ENCODE results near the gene CERS3. TPM values are rescaled to one million over a fixed set of nuclear protein-coding genes. Genes with fewer than 3 reads are reported as not detected.

Gene CERS3
- polyA plus RNA-seq, 1 of the 3 experiments (the other 2 are of a cell fraction), result not detected

- no peak for TF ChIP-seq RCOR1 (IDR thresholded peaks at IDR 0.05; ENCODE audit: low read length)
- TF ChIP-seq EP300 (IDR thresholded peaks at IDR 0.05; ENCODE audit: borderline replicate concordance in 1 of 2, low read depth in 1 of 2, low read length in 1 of 2), result no peak
- no peak for TF ChIP-seq NFIC (IDR thresholded peaks at IDR 0.05; ENCODE audit: borderline replicate concordance)
Measured at GRCh38 chr15:100393008-100393407, 135.7 kb downstream of the CERS3 start (continued).

GRCh38 chr15:100385300-100386050 lies 143.3 kb downstream of the CERS3 start:
- 4% methylated on average over 3 of the region's 3 CpGs for WGBS (ENCODE audit: low lambda C conversion rate)

More at GRCh38 chr15:100385300-100386050, 143.3 kb downstream of the CERS3 start:
- TF ChIP-seq FOXJ3 (CRISPR knock-in tag; IDR thresholded peaks at IDR 0.05) (no peak), MEF2A (IDR thresholded peaks at IDR 0.05; ENCODE audit: borderline replicate concordance, low read depth) (no peak), GABPA (IDR thresholded peaks at IDR 0.05; ENCODE audit: low read depth) (no peak), RXRA (IDR thresholded peaks at IDR 0.05; ENCODE audit: borderline replicate concordance, low read depth) (no peak), ZBTB33 (IDR thresholded peaks at IDR 0.05; ENCODE audit: borderline replicate concordance, low read depth) (no peak), USF2 (IDR thresholded peaks at IDR 0.05; ENCODE audit: borderline replicate concordance, low read depth, low read length) (no peak), TEAD4 (IDR thresholded peaks at IDR 0.05; ENCODE audit: borderline replicate concordance, insufficient read depth) (no peak), IRF3 (IDR thresholded peaks at IDR 0.05; ENCODE audit: low read depth, low read length) (no peak), ELF1 (IDR thresholded peaks at IDR 0.05) (no peak), CTCF (IDR thresholded peaks at IDR 0.05) (no peak)
- no peaks in the 10 kb centered on the region for H3K9me3 ChIP-seq
- ChIA-PET POLR2A (no interaction called here), CTCF (interaction anchor here (15.3 kb wide), 1 partner anchor 38 kb away, joined by 184 read pairs; no protein-coding TSS in a partner anchor)
- no peaks in the 10 kb centered on the region for H3K27me3 ChIP-seq (ENCODE audit: insufficient read depth)
- no peak for DNase-seq
- H4K20me1 ChIP-seq (ENCODE audit: insufficient read depth), result no peaks in the 10 kb centered on the region
- no peaks in the 10 kb centered on the region for H3K9me2 ChIP-seq
- H3K4me3 ChIP-seq (ENCODE audit: low read depth in 2 of 2, low read length in 1 of 2), result no peak overlapping the region
- no peak overlapping the region for H3K4me2 ChIP-seq
- H3K79me2 ChIP-seq (ENCODE audit: insufficient read depth), result no peaks in the 10 kb centered on the region
- H3F3A ChIP-seq (replicated peaks; ENCODE audit: insufficient read depth), result no peaks in the 10 kb centered on the region
- H3K9ac ChIP-seq, result no peak overlapping the region
- H3K36me3 ChIP-seq (replicated peaks in 1 of 2; ENCODE audit: control insufficient read depth in 1 of 2, insufficient read depth in 2 of 2, low read length in 1 of 2), result no peaks in the 10 kb centered on the region
- no peak overlapping the region for H3K27ac ChIP-seq (ENCODE audit: low read depth in 2 of 2, low read length in 1 of 2)
- no peaks in the 10 kb centered on the region for H3K4me1 ChIP-seq (ENCODE audit: control insufficient read depth in 1 of 2, insufficient read depth in 2 of 2, low read depth in 1 of 2, low read length in 1 of 2)
- no peak overlapping the region for H2AFZ ChIP-seq (ENCODE audit: low read depth)
